Muscle of leg (tissue), 11 donors: ENCODE results near the gene SPINT3. TPM values are rescaled to one million over a fixed set of nuclear protein-coding genes. Genes with fewer than 3 reads are reported as not detected.

Experiments
- DNase-seq: peaks from one replicate; pipeline ENCODE4 v3.0.0; 2013
- H3K27ac ChIP-seq: one replicate; pipeline ENCODE4 v1.5.1; 2013; ENCODE audit warnings: mild to moderate bottlenecking, low read length, control low read depth
- H3K27me3 ChIP-seq: one replicate; pipeline ENCODE4 v1.6.1; 2013; ENCODE audit warnings: low read length; ENCODE audit not compliant: control insufficient read depth, insufficient read depth
- H3K36me3 ChIP-seq: one replicate; pipeline ENCODE4 v1.6.1; 2013; ENCODE audit warnings: low read length; ENCODE audit not compliant: control insufficient read depth, insufficient read depth
- H3K4me1 ChIP-seq: one replicate; pipeline ENCODE4 v1.6.1; 2013; ENCODE audit warnings: low read length; ENCODE audit not compliant: control insufficient read depth, insufficient read depth
- H3K4me3 ChIP-seq: one replicate; pipeline ENCODE4 v1.5.1; 2013; ENCODE audit warnings: low read length, control low read depth
- H3K9me3 ChIP-seq: replicated peaks from 2 replicates; pipeline ENCODE4 v1.6.1; 2013; ENCODE audit warnings: low read depth, low read length; ENCODE audit not compliant: control insufficient read depth
- WGBS: methylation state at CpG from one replicate; pipeline ENCODE4 v1.1.5; 2013; ENCODE audit warnings: missing lambda C conversion rate; ENCODE audit not compliant: insufficient coverage; 5-methylcytosine and 5-hydroxymethylcytosine counted together
- polyA plus RNA-seq, 8 donors: library from polyadenylated mRNA; unstranded; fragments of 120-200 nt; gene quantifications; one replicate each; pipeline versions ENCODE4 v1.2.1 to v1.2.3, GENCODE V29; 2013; ENCODE audit warnings: inconsistent platforms in 1 of 8, low replicate concordance in 1 of 8; ENCODE audit not compliant: insufficient read length in 8 of 8, insufficient read depth in 1 of 8
- total RNA-seq: library from RNA; stranded (reverse); fragments of 120-200 nt; gene quantifications from one replicate; pipeline ENCODE4 v1.2.4, GENCODE V29; 2013

The SPINT3 gene
- total and polyA plus RNA-seq, 9 donors, result not detected

DNA sequence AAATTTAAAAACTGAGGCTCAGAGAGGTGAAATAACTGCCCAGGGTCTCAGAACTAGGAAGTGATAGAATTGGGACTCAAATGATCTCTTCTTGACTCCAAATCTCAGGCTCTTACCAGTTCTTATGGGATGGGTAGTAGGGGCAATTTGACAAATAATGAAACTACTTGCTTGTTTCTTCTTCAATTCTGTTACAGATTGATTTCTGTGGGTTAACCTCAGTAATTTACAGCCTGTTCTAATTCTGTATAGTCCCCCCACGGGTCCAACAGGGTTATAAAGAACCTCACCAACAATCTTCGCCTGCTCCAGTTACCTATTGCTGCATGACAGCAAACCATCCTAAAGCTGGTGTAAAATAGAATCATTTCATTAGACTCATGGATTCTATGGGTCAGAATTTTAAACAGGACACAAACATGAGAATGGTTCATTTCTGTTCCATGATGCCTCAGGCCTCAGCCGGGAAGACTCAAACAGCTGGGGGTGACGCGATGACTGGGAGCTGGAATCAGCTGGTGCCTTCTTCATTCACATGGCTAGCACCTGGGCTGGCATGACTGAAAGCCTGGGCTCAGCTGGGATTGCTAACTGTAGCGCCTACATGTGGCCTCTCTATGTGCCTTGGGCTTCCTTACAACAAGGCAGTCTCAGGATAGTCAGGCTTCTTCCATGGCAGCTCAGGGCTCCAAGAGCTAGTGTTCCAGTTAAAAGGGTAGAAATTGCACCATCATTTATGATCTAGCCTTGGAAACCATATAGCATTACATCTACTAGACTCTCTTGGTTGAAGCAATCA, 52.5 kb downstream of the SPINT3 start:
- Histone ChIP-seq H3K9me3 (no peaks in the 10 kb centered on the region), H3K36me3 (no peaks in the 10 kb centered on the region), H3K4me1 (no peaks in the 10 kb centered on the region), H3K4me3 (no peak overlapping the region), H3K27me3 (peaks cover 7% of the 10 kb centered on the region), H3K27ac (no peak overlapping the region)
- no peak for DNase-seq
- 69% methylated on average over 4 of the region's 6 CpGs for WGBS

Other genes starting within 250 kb of the SPINT3 start
- gene RBPJL, start 208.8 kb downstream of the SPINT3 start, total RNA-seq, result not detected
- under 1 TPM in 1 of 8 donors, not detected in 7; 0.17 TPM for gene RBPJL, start 208.8 kb downstream of the SPINT3 start, polyA plus RNA-seq
- 0.58 TPM for gene MATN4, start 207.3 kb downstream of the SPINT3 start, total RNA-seq
- 1 to 10 TPM in 1 of 8 donors, under 1 TPM in 7; 0.21 to 1.1 (median 0.70) TPM for gene MATN4, start 207.3 kb downstream of the SPINT3 start, polyA plus RNA-seq
- gene SDC4, start 167.2 kb downstream of the SPINT3 start, total RNA-seq, result 6.0 TPM
- gene SDC4, start 167.2 kb downstream of the SPINT3 start, polyA plus RNA-seq, result 10 to 100 TPM in 2 of 8 donors, 1 to 10 TPM in 6; 5.4 to 14.1 (median 8.2) TPM
- 10.1 TPM for gene SYS1, start 152.5 kb downstream of the SPINT3 start, total RNA-seq
- gene SYS1, start 152.5 kb downstream of the SPINT3 start, polyA plus RNA-seq, result 10 to 100 TPM; 14.1 to 20.0 (median 16.2) TPM
- not detected for gene TP53TG5, start 137.3 kb downstream of the SPINT3 start, total RNA-seq
- gene TP53TG5, start 137.3 kb downstream of the SPINT3 start, polyA plus RNA-seq, result 1 to 10 TPM in 1 of 8 donors, under 1 TPM in 7; 0.19 to 1.3 (median 0.72) TPM
- 7.3 TPM for gene DBNDD2, start 107.3 kb downstream of the SPINT3 start, total RNA-seq
- 10 to 100 TPM; 16.9 to 27.3 (median 20.4) TPM for gene DBNDD2, start 107.3 kb downstream of the SPINT3 start, polyA plus RNA-seq
- gene PIGT, start 99.5 kb downstream of the SPINT3 start, total RNA-seq, result 39.5 TPM
- gene PIGT, start 99.5 kb downstream of the SPINT3 start, polyA plus RNA-seq, result 10 to 100 TPM; 64.0 to 78.8 (median 74.6) TPM
- gene WFDC2, start 45.9 kb downstream of the SPINT3 start, total RNA-seq, result 0.13 TPM
- gene WFDC2, start 45.9 kb downstream of the SPINT3 start, polyA plus RNA-seq, result 1 to 10 TPM in 2 of 8 donors, under 1 TPM in 3, not detected in 3; 0.24 to 2.1 (median 0.68) TPM
- not detected for gene WFDC6, start 23.9 kb upstream of the SPINT3 start, total RNA-seq
- under 1 TPM in 1 of 8 donors, not detected in 7; 0.21 TPM for gene WFDC6, start 23.9 kb upstream of the SPINT3 start, polyA plus RNA-seq
- gene EPPIN, start 31.8 kb upstream of the SPINT3 start, total RNA-seq, result not detected
- under 1 TPM in 2 of 8 donors, not detected in 6; 0.04 to 0.09 TPM for gene EPPIN, start 31.8 kb upstream of the SPINT3 start, polyA plus RNA-seq
- not detected for gene WFDC8, start 63.7 kb upstream of the SPINT3 start, total RNA-seq
- not detected for gene WFDC8, start 63.7 kb upstream of the SPINT3 start, polyA plus RNA-seq
- not detected for gene WFDC10A, start 114.1 kb upstream of the SPINT3 start, total RNA-seq
- not detected for gene WFDC10A, start 114.1 kb upstream of the SPINT3 start, polyA plus RNA-seq
- not detected for gene WFDC9, start 115.7 kb upstream of the SPINT3 start, total RNA-seq
- not detected for gene WFDC9, start 115.7 kb upstream of the SPINT3 start, polyA plus RNA-seq
- not detected for gene WFDC11, start 154.6 kb upstream of the SPINT3 start, total RNA-seq
- under 1 TPM in 1 of 8 donors, not detected in 7; 0.21 TPM for gene WFDC11, start 154.6 kb upstream of the SPINT3 start, polyA plus RNA-seq
- gene WFDC13, start 186.4 kb upstream of the SPINT3 start, total RNA-seq, result not detected
- gene WFDC13, start 186.4 kb upstream of the SPINT3 start, polyA plus RNA-seq, result not detected
- not detected for gene WFDC10B, start 189.4 kb upstream of the SPINT3 start, total RNA-seq
- gene WFDC10B, start 189.4 kb upstream of the SPINT3 start, polyA plus RNA-seq, result not detected
- not detected for gene SPINT4, start 206.7 kb upstream of the SPINT3 start, total RNA-seq
- gene SPINT4, start 206.7 kb upstream of the SPINT3 start, polyA plus RNA-seq, result not detected